Prostate gland (tissue), 2 donors: ENCODE measurements around the gene HECA. TPM values are rescaled to one million over a fixed set of nuclear protein-coding genes. Genes with fewer than 3 reads are reported as not detected.
"Not testable (repeated sequence)": the region's sequence is repeated elsewhere in the genome, so short reads cannot be mapped to it uniquely, and the experiment has no call there.

Source experiments
- DNase-seq: peaks from one replicate; pipeline ENCODE4 v3.0.0-alpha.2; 2019; ENCODE audit warnings: low spot score
- H3K27ac ChIP-seq, 2 donors: fragments of 200-600 bp; sonication (generic); 2 replicates each; pipeline ENCODE4 v1.5.1; 2017 to 2019
- H3K27me3 ChIP-seq: fragments of 200-600 bp; sonication (generic); replicated peaks from 2 replicates; pipeline ENCODE4 v1.5.1; 2019; ENCODE audit not compliant: insufficient read depth
- H3K36me3 ChIP-seq, 2 donors: fragments of 200-600 bp; sonication (generic); 1 replicate in 1 of 2; 2 replicates in 1 of 2; pipeline versions ENCODE4 v1.5.1 to v1.8.1; 2017 to 2019
- H3K4me1 ChIP-seq: fragments of 200-600 bp; sonication (generic); replicated peaks from 2 replicates; pipeline ENCODE4 v1.5.1; 2019
- H3K4me3 ChIP-seq, 2 donors: fragments of 200-600 bp; sonication (generic); 2 replicates each; pipeline ENCODE4 v1.5.1; 2017 to 2019
- H3K9me3 ChIP-seq: fragments of 200-600 bp; sonication (generic); 2 replicates; pipeline ENCODE4 v1.5.1; 2017
- CTCF ChIP-seq, 4 experiments: fragments of 200-600 bp in 2 of 4; fragments of 450-650 bp in 2 of 4; sonication (generic) in 2 of 4; IDR thresholded peaks; 1 replicate in 3 of 4; 2 replicates in 1 of 4; pipeline ENCODE4 v1.5.1; 2016 to 2019; ENCODE audit warnings: antibody characterized with exemption in 4 of 4, mild to moderate bottlenecking in 2 of 4, moderate library complexity in 2 of 4
- POLR2A ChIP-seq: fragments of 450-650 bp; IDR thresholded peaks from one replicate; pipeline ENCODE4 v1.6.1; 2016; ENCODE audit warnings: antibody characterized with exemption, mild to moderate bottlenecking
- POLR2AphosphoS5 ChIP-seq: sonication (generic); formaldehyde crosslinking; IDR thresholded peaks from one replicate; pipeline ENCODE4 v1.6.1; 2017; ENCODE audit warnings: antibody characterized with exemption
- WGBS: methylation state at CpG from one replicate; pipeline ENCODE4 v1.1.5; 2018; 5-methylcytosine and 5-hydroxymethylcytosine counted together
- intact Hi-C: fragments of 100-400 bp; cut with DNase I; formaldehyde crosslinking; loops from one replicate; pipeline ENCODE4 v1.14.2; 2022
- total RNA-seq, 2 donors: library from RNA; depleted of rRNA; stranded (reverse); fragments of >200 nt; gene quantifications; one replicate each; pipeline ENCODE4 v1.1.0, GENCODE V29; 2016

The HECA gene
- total RNA-seq, 2 donors from 2014 or later = 26.0 to 45.9 TPM

DNA sequence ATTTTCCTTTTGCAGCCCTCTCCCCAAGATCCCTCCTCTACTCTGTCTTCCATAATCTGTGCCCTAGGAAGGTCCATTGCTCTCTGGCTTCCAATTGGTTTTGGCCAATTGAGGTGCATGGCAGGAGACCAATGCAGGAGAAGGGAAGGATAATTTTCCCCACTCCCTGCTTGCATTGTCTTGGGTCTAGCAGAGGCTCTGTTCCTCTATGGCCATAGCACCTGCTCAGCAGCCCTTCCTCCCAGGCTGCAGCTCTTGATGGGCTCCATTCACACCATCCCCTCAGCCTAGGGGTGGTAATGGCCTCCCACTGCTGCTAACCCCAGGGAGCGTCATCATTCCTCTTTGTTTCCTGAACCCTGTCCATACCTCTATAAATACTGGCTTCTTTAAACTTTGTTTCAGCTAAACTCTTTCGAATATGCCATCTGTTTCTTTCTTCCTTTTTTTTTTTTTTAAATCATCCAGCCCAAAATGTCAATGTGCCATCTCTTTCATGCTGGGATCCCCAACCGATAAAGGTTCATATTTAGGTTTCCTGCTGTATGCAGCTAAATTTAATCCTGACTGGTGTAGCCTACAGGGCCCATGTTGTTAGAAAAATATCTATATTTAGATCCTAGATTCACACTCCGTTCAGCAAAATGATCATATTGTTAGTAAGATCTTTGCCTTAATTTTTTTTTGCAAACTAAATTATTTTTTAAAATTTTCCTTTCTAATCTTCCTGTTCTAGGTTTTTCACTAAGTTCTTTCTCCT is 63.8 kb downstream of the HECA start:
- no peaks in the 10 kb centered on the region for H3K27me3 ChIP-seq
- H3K4me1 ChIP-seq = no peaks in the 10 kb centered on the region
- H3K27ac ChIP-seq = no peak overlapping the region
- intact Hi-C loops = no loop called here
- 92% methylated on average over 4 of the region's 4 CpGs for WGBS
- no peaks in the 10 kb centered on the region for H3K36me3 ChIP-seq
- no peaks in the 10 kb centered on the region for H3K9me3 ChIP-seq
- TF ChIP-seq POLR2AphosphoS5 = no peak
- DNase-seq = no peak
- no peak overlapping the region for H3K4me3 ChIP-seq

DNA sequence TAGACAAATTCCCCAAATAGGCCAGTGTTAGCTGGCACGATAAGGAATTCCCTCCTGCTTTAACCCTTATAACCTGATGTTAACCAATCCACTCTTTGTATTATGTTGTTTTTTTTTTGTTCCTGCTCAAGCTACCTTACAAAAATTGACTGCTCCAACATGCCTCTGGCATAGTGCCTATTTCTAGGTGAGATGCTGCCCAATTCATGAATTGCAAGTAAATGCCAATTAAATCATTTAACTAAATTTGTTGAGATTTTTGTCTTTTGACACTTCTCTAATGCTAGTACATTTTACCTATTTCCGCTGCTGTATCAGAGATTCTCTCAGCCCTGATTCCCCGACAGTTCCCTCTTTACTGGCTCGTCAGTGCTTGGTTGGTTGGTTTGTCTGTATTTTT is 66.5 kb downstream of the HECA start:
- Histone ChIP-seq H3K4me1 (no peaks in the 10 kb centered on the region), H3K9me3 (no peaks in the 10 kb centered on the region), H3K4me3 (no peak overlapping the region), H3K36me3 (no peaks in the 10 kb centered on the region), H3K27ac (no peak overlapping the region), H3K27me3 (no peaks in the 10 kb centered on the region)
- no peak for TF ChIP-seq CTCF (IDR thresholded peaks at IDR 0.05)
- no peak for TF ChIP-seq POLR2A
- no peak for TF ChIP-seq POLR2AphosphoS5
- WGBS = 96% methylated on average over 4 of the region's 4 CpGs
- intact Hi-C loops = no loop called here
- no peak for DNase-seq

GRCh38 chr6:139204978-139205377 is 70.1 kb downstream of the HECA start:
- Histone ChIP-seq H3K4me3 (no peak overlapping the region), H3K9me3 (no peaks in the 10 kb centered on the region), H3K36me3 (no peaks in the 10 kb centered on the region), H3K27ac (no peak overlapping the region), H3K27me3 (no peaks in the 10 kb centered on the region), H3K4me1 (no peaks in the 10 kb centered on the region)
- TF ChIP-seq CTCF (IDR thresholded peaks at IDR 0.05) = no peak
- no peak for TF ChIP-seq POLR2A
- TF ChIP-seq POLR2AphosphoS5 = no peak
- intact Hi-C loops = no loop called here
- WGBS = 97% methylated on average over 2 of the region's 2 CpGs
- no peak for DNase-seq

DNA sequence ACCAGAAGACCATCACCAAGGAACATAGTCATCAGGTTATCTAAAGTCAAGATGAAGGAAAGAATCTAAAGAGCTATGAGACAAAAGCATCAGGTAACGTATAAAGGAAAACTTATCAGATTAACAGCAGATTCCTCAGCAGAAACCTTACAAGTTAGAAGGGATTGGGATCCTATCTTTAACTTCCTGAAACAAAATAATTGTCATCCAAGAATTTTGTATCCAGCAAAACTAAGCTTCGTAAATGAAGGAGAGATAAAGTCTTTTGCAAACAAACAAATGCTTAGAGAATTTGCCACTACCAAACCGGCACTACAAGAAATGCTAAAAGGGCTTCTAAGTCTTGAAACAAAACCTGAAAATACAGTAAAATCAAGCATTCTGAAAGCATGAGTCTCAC is 71.0 kb downstream of the HECA start:
- DNase-seq = no peak
- Histone ChIP-seq H3K36me3 (no peaks in the 10 kb centered on the region), H3K27me3 (no peaks in the 10 kb centered on the region), H3K4me1 (no peaks in the 10 kb centered on the region), H3K27ac (no peak overlapping the region), H3K4me3 (no peak overlapping the region), H3K9me3 (no peaks in the 10 kb centered on the region)
- TF ChIP-seq POLR2A (no peak), POLR2AphosphoS5 (no peak), CTCF (IDR thresholded peaks at IDR 0.05) (no peak)
- intact Hi-C loops = no loop called here
- 90% methylated on average over 3 of the region's 3 CpGs for WGBS

GRCh38 chr6:139210766-139211165 is 75.9 kb downstream of the HECA start:
- H3K27me3 ChIP-seq, H3K36me3 ChIP-seq, H3K27ac ChIP-seq, DNase-seq, intact Hi-C loops, H3K9me3 ChIP-seq, H3K4me3 ChIP-seq, H3K4me1 ChIP-seq: not testable (repeated sequence)
- 86% methylated on average over 10 of the region's 10 CpGs for WGBS

DNA sequence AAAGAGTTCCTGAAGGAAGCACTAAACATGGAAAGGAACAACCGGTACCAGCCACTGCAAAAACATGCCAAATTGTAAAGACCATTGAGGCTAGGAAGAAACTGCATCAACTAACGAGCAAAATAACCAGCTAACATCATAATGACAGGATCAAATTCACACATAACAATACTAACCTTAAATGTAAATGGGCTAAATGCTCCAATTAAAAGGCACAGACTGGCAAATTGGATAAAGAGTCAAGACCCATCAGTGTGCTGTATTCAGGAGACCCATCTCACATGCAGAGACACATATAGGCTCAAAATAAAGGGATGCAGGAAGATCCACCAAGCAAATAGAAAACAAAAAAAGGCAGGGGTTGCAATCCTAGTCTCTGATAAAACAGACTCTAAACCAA is 77.6 kb downstream of the HECA start:
- H3K4me3 ChIP-seq, H3K36me3 ChIP-seq, intact Hi-C loops, H3K27me3 ChIP-seq, DNase-seq, H3K4me1 ChIP-seq, H3K27ac ChIP-seq, H3K9me3 ChIP-seq: not testable (repeated sequence)
- WGBS = 92% methylated on average over 2 of the region's 2 CpGs
